ENCODE measurements around the gene DPYD. TPM values are rescaled to one million over a fixed set of nuclear protein-coding genes. Genes with fewer than 3 reads are reported as not detected.

Gene DPYD
- total and polyA plus RNA-seq, 9 of the 15 experiments (the other 6 are each of a cell fraction or from before 2014, with no cell fraction given): 0.03 to 0.25 (median 0.08) TPM; not detected in 2

DNA sequence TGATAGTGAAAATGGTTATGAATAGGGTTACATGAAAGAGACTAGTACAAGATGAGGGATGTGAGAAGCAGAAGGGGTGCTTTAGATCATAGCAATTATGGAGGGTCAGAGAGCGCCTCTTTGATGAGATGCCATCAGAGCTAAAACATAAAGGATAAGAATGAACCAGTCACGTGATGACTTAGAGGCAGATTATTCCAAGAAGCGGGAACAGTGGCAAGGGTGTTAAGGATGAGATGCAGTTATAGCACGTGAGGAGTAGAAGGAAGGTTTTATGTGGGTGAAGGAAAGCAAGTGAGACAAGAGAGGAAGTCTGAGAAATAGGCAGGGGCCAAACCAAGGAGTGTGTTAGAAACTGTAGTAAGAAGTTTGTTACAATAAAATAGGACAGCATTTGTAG lies 360.1 kb downstream of the DPYD start:
- no peaks in the 10 kb centered on the region for H4K20me1 ChIP-seq (replicated peaks; ENCODE audit: control insufficient read depth, insufficient read depth, low read length)
- H3K9ac ChIP-seq (ENCODE audit: insufficient read depth in 1 of 2, low read depth in 2 of 2, low read length in 2 of 2): no peak overlapping the region
- no peak for DNase-seq (ENCODE audit: extremely low read depth in 1 of 4, low spot score in 3 of 4)
- H3K4me1 ChIP-seq (replicated peaks in 1 of 2; ENCODE audit: control insufficient read depth in 2 of 2, insufficient read depth in 2 of 2, low read length in 2 of 2): no peaks in the 10 kb centered on the region
- no peak overlapping the region for H3K4me2 ChIP-seq (ENCODE audit: insufficient read depth, low read length)
- H3K4me3 ChIP-seq: no peak overlapping the region
- ATAC-seq: no peak
- in situ Hi-C loops (cut with MboI): no loop called here
- no peak overlapping the region for H3K27ac ChIP-seq (ENCODE audit: extremely low read depth, low read depth, low read length)
- POLR2A ChIA-PET: no interaction called here
- CTCF ChIA-PET (ENCODE audit: low intra/inter-chr PET ratio): no interaction called here
- FAIRE-seq: no peak
- WGBS (ENCODE audit: insufficient coverage, low coverage, missing lambda C conversion rate): 0% methylated on average over 4 of the region's 4 CpGs
- no peak overlapping the region for H2AFZ ChIP-seq (ENCODE audit: low read depth, low read length)
- no peaks in the 10 kb centered on the region for H3K36me3 ChIP-seq (ENCODE audit: control insufficient read depth, insufficient read depth, low read length)
- no peaks in the 10 kb centered on the region for H3K79me2 ChIP-seq (ENCODE audit: control insufficient read depth, insufficient read depth, low read length)
- H3K9me3 ChIP-seq (replicated peaks; ENCODE audit: control insufficient read depth, insufficient read depth, low read depth, low read length): no peaks in the 10 kb centered on the region
- BruUV-seq (replicated peaks): no TSS peak
- intact Hi-C loops (cut with micrococcal nuclease): no loop called here
- TF ChIP-seq IRF9 (tag; IDR thresholded peaks at IDR 0.05) (no peak), TFE3 (CRISPR knock-in tag; IDR thresholded peaks at IDR 0.05) (peak; percentile 76), MLLT1 (IDR thresholded peaks at IDR 0.05) (no peak), GABPA (tag; conservative IDR thresholded peaks at IDR 0.05; ENCODE audit: low read depth) (no peak)
- TF ChIP-seq, protein P1, sequence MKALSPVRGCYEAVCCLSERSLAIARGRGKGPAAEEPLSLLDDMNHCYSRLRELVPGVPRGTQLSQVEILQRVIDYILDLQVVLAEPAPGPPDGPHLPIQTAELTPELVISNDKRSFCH (CRISPR knock-in tag; IDR thresholded peaks at IDR 0.05): no peak
- TF ChIP-seq, protein P1 (tag; IDR thresholded peaks at IDR 0.05): no peak
- H3K27me3 ChIP-seq (ENCODE audit: control insufficient read depth in 2 of 2, insufficient read depth in 2 of 2, low read length in 2 of 2): no peaks in the 10 kb centered on the region
- no peaks in the 10 kb centered on the region for H3K9me1 ChIP-seq (ENCODE audit: control insufficient read depth, insufficient read depth, low read length)
